ENCODE measurements around the gene USP36. TPM values are rescaled to one million over a fixed set of nuclear protein-coding genes. Genes with fewer than 3 reads are reported as not detected.

Gene USP36
- total and polyA plus RNA-seq, 4 donors = 8.0 to 20.7 (median 10.5) TPM

- no peak for TF ChIP-seq CTCF (IDR thresholded peaks at IDR 0.05; ENCODE audit: low read depth, low read length, missing input control)
Measured at GRCh38 chr17:78802459-78802858, 38.2 kb downstream of the USP36 start (continued).

GRCh38 chr17:78802008-78802407 is 38.6 kb downstream of the USP36 start:
- no peak overlapping the region for H3K4me3 ChIP-seq (ENCODE audit: low read depth in 1 of 3, low read length in 3 of 3)
- H3K36me3 ChIP-seq (ENCODE audit: control insufficient read depth in 4 of 4, insufficient read depth in 3 of 4, low read depth in 1 of 4, low read length in 3 of 4) = peaks cover 19 to 73% (median 36%) of the 10 kb centered on the region in 4 donors
- no peak overlapping the region for H3K9ac ChIP-seq (ENCODE audit: low read depth in 1 of 2, low read length in 2 of 2)
- no peaks in the 10 kb centered on the region for H3K9me3 ChIP-seq (ENCODE audit: control insufficient read depth in 4 of 4, low read length in 3 of 4)
- TF ChIP-seq YY1 (IDR thresholded peaks at IDR 0.05) = no peak
- no peak for TF ChIP-seq NR2F2 (IDR thresholded peaks at IDR 0.05)
- no peak for TF ChIP-seq CTCF (IDR thresholded peaks at IDR 0.05; ENCODE audit: low read depth, low read length, missing input control)
- no peak for TF ChIP-seq JUND (IDR thresholded peaks at IDR 0.05)
- no peak for TF ChIP-seq ATF3 (IDR thresholded peaks at IDR 0.05)
- no peak for TF ChIP-seq FOXA1 (IDR thresholded peaks at IDR 0.05)
- TF ChIP-seq RAD21 (IDR thresholded peaks at IDR 0.05) = no peak
- no peak for TF ChIP-seq ZBTB33 (IDR thresholded peaks at IDR 0.05)
- no peak for TF ChIP-seq SP1 (IDR thresholded peaks at IDR 0.05)
- TF ChIP-seq MAX (IDR thresholded peaks at IDR 0.05) = no peak
- no peak for TF ChIP-seq HNF4A (conservative IDR thresholded peaks at IDR 0.05)
- DNase-seq (ENCODE audit: low spot score) = no peak
- no peaks in the 10 kb centered on the region for H3K4me1 ChIP-seq (ENCODE audit: control insufficient read depth in 4 of 4, insufficient read depth in 4 of 4, low read length in 3 of 4)
- WGBS = 91% methylated on average over 30 of the region's 30 CpGs
- H3K27ac ChIP-seq (ENCODE audit: low read depth in 1 of 2, low read length in 2 of 2) = no peak overlapping the region
- H3K27me3 ChIP-seq (ENCODE audit: control insufficient read depth in 4 of 4, insufficient read depth in 4 of 4, low read length in 3 of 4) = no peaks in the 10 kb centered on the region

- H3K9ac ChIP-seq (ENCODE audit: low read depth in 1 of 2, low read length in 2 of 2) = no peak overlapping the region
- no peaks in the 10 kb centered on the region for H3K4me1 ChIP-seq (ENCODE audit: control insufficient read depth in 4 of 4, insufficient read depth in 4 of 4, low read length in 3 of 4)
- H3K27ac ChIP-seq (ENCODE audit: low read depth in 1 of 2, low read length in 2 of 2) = no peak overlapping the region
Measured at GRCh38 chr17:78800132-78800931, 40.3 kb downstream of the USP36 start.

More at GRCh38 chr17:78800132-78800931, 40.3 kb downstream of the USP36 start:
- H3K9me3 ChIP-seq (ENCODE audit: control insufficient read depth in 4 of 4, low read length in 3 of 4) = no peaks in the 10 kb centered on the region
- TF ChIP-seq CTCF (IDR thresholded peaks at IDR 0.05; ENCODE audit: low read depth, low read length, missing input control) = no peak
- no peak for TF ChIP-seq SP1 (IDR thresholded peaks at IDR 0.05)
- no peak for TF ChIP-seq JUND (IDR thresholded peaks at IDR 0.05)
- no peak for TF ChIP-seq ZBTB33 (IDR thresholded peaks at IDR 0.05)
- TF ChIP-seq YY1 (IDR thresholded peaks at IDR 0.05) = no peak
- no peak for TF ChIP-seq NR2F2 (IDR thresholded peaks at IDR 0.05)
- no peak for TF ChIP-seq HNF4A (conservative IDR thresholded peaks at IDR 0.05)
- no peak for TF ChIP-seq MAX (IDR thresholded peaks at IDR 0.05)
- TF ChIP-seq ATF3 (IDR thresholded peaks at IDR 0.05) = no peak
- no peaks in the 10 kb centered on the region for H3K27me3 ChIP-seq (ENCODE audit: control insufficient read depth in 4 of 4, insufficient read depth in 4 of 4, low read length in 3 of 4)
- H3K4me3 ChIP-seq (ENCODE audit: low read depth in 1 of 3, low read length in 3 of 3) = no peak overlapping the region
- H3K36me3 ChIP-seq (ENCODE audit: control insufficient read depth in 4 of 4, insufficient read depth in 3 of 4, low read depth in 1 of 4, low read length in 3 of 4) = peaks cover 12 to 73% (median 41%) of the 10 kb centered on the region in 4 donors
- no peak for DNase-seq (ENCODE audit: low spot score)
- WGBS = 91% methylated on average over 18 of the region's 18 CpGs
